HepG2 (cell line): ENCODE measurements around the gene TAF1A. TPM values are rescaled to one million over a fixed set of nuclear protein-coding genes. Genes with fewer than 3 reads are reported as not detected.

Source experiments
- ATAC-seq: fragments of 200-7000 bp; cut with Tn5 transposase; 3 replicates; pipeline ENCODE4 v1.9.1; 2020; ENCODE audit warnings: mild to moderate bottlenecking, moderate library complexity
- BruUV-seq: library from RNA; stranded (reverse); fragments of 400-500 nt; replicated peaks from 2 replicates; lab custom pipeline; 2021; lab: Mats Ljungman, UMichigan
- CTCF ChIA-PET: fragments of 300-600 bp; formaldehyde crosslinking; extraction: SDS; loops from one replicate; lab custom pipeline; 2021; ENCODE audit warnings: low total read pairs, inconsistent platforms, low intra/inter-chr PET ratio; lab: Yijun Ruan, JAX
- POLR2A ChIA-PET: fragments of 350-600 bp; sonication (Branson Sonifier 250); formaldehyde crosslinking; loops from one replicate; lab custom pipeline; 2020; ENCODE audit warnings: antibody characterized with exemption, inconsistent platforms; lab: Yijun Ruan, JAX
- DNase-seq: peaks from one replicate; pipeline ENCODE4 v3.0.0-alpha.2; 2015; ENCODE audit warnings: low spot score
- FAIRE-seq: peaks from 3 replicates; lab custom pipeline; 2011; peaks lifted over from hg19 to GRCh38; lab: Jason Lieb, UNC
- H2AFZ ChIP-seq: one replicate; pipeline ENCODE4 v1.6.1; 2011; ENCODE audit warnings: low read length, inconsistent platforms
- H3K27ac ChIP-seq: fragments of 300-600 bp; 3 replicates; pipeline ENCODE4 v1.8.0; 2011; ENCODE audit warnings: mixed run types, mild to moderate bottlenecking, mixed read lengths, low read length, inconsistent platforms; ENCODE audit not compliant: insufficient read depth; ENCODE audit errors: extremely low read length
- H3K27me3 ChIP-seq, 2 experiments: fragments of 200-600 bp in 1 of 2; 2 replicates in 1 of 2; 3 replicates in 1 of 2; pipeline versions ENCODE4 v1.6.0 to v1.8.0; 2011; ENCODE audit warnings: low read length in 2 of 2, mild to moderate bottlenecking in 2 of 2, moderate library complexity in 2 of 2, inconsistent platforms in 1 of 2; ENCODE audit not compliant: insufficient read depth in 2 of 2, control insufficient read depth in 1 of 2
- H3K36me3 ChIP-seq, 2 experiments: fragments of 200-600 bp in 1 of 2; replicated peaks in 1 of 2; 2 replicates in 1 of 2; 3 replicates in 1 of 2; pipeline versions ENCODE4 v1.5.1 to v1.8.0; 2011; ENCODE audit warnings: low read length in 2 of 2, inconsistent platforms in 1 of 2; ENCODE audit not compliant: insufficient read depth in 2 of 2, control insufficient read depth in 1 of 2
- H3K4me1 ChIP-seq: 2 replicates; pipeline ENCODE4 v1.5.1; 2012; ENCODE audit warnings: low read length, inconsistent platforms; ENCODE audit not compliant: insufficient read depth
- H3K4me2 ChIP-seq: 2 replicates; pipeline ENCODE4 v1.6.0; 2011; ENCODE audit warnings: low read depth, low read length, inconsistent platforms
- H3K4me3 ChIP-seq, 3 experiments: fragments of 200-600 bp in 1 of 3; sonication (generic), shearing (Covaris generic) in 1 of 3; replicated peaks in 1 of 3; 2 replicates each; pipeline ENCODE4 v1.5.1; 2011 to 2016; ENCODE audit warnings: low read length in 3 of 3, inconsistent platforms in 2 of 3, low read depth in 2 of 3, mild to moderate bottlenecking in 2 of 3, control low read depth in 1 of 3, mixed read lengths in 1 of 3; ENCODE audit not compliant: insufficient read depth in 1 of 3
- H3K79me2 ChIP-seq: one replicate; pipeline ENCODE4 v1.6.1; 2011; ENCODE audit warnings: low read length, inconsistent platforms; ENCODE audit not compliant: insufficient read depth
- H3K9ac ChIP-seq: 2 replicates; pipeline ENCODE4 v1.6.0; 2011; ENCODE audit warnings: mild to moderate bottlenecking, low read depth, low read length, inconsistent platforms; ENCODE audit not compliant: insufficient read depth
- H3K9me3 ChIP-seq: 2 replicates; pipeline ENCODE4 v1.5.1; 2012; ENCODE audit warnings: mild to moderate bottlenecking, low read length
- H4K20me1 ChIP-seq: 2 replicates; pipeline ENCODE4 v1.6.0; 2011; ENCODE audit warnings: inconsistent platforms, mild to moderate bottlenecking, low read length, moderate library complexity; ENCODE audit not compliant: insufficient read depth
- CREB3 ChIP-seq: sonication (generic); formaldehyde crosslinking; IDR thresholded peaks from 2 replicates; pipeline ENCODE4 v1.5.0; 2020; ENCODE audit warnings: missing genetic modification reagents
- EHMT2 ChIP-seq: fragments of 200-600 bp; sonication (generic); IDR thresholded peaks from 2 replicates; pipeline ENCODE4 v1.7.0; 2017; ENCODE audit warnings: antibody characterized with exemption, low read depth, low read length, borderline replicate concordance
- HNRNPUL1 ChIP-seq: fragments of 200-400 bp; formaldehyde crosslinking; IDR thresholded peaks from 2 replicates; pipeline ENCODE4 v1.6.1; 2017; ENCODE audit warnings: low read depth, mild to moderate bottlenecking, low read length, moderate library complexity
- IKZF4 ChIP-seq: sonication (generic); formaldehyde crosslinking; IDR thresholded peaks from 2 replicates; pipeline ENCODE4 v1.5.1; 2020; ENCODE audit warnings: borderline replicate concordance, mild to moderate bottlenecking, low read depth, missing genetic modification reagents; ENCODE audit errors: not compliant biosample characterization
- NFATC3 ChIP-seq: sonication (generic); formaldehyde crosslinking; IDR thresholded peaks from 2 replicates; pipeline ENCODE4 v1.5.1; 2020; ENCODE audit warnings: mild to moderate bottlenecking, missing genetic modification reagents
- NR2F6 ChIP-seq, 2 experiments: IDR thresholded peaks; 2 replicates each; pipeline ENCODE4 v1.6.1; 2016; ENCODE audit warnings: antibody characterized with exemption in 1 of 2, mild to moderate bottlenecking in 1 of 2
- POLR2G ChIP-seq: fragments of 200-400 bp; formaldehyde crosslinking; IDR thresholded peaks from 2 replicates; pipeline ENCODE4 v1.6.1; 2018; ENCODE audit warnings: mild to moderate bottlenecking, low read depth, low read length, moderate library complexity
- RARA ChIP-seq: IDR thresholded peaks from 2 replicates; pipeline ENCODE4 v1.6.1; 2016; ENCODE audit warnings: missing genetic modification reagents, missing compliant biosample characterization
- SOX13 ChIP-seq, 3 experiments: fragments of 450-650 bp in 1 of 3; sonication (generic) in 1 of 3; formaldehyde crosslinking in 1 of 3; IDR thresholded peaks in 2 of 3; conservative IDR thresholded peaks in 1 of 3; 2 replicates each; pipeline versions ENCODE4 v1.5.0 to v1.6.1; 2016 to 2020; ENCODE audit warnings: antibody characterized with exemption in 1 of 3, mild to moderate bottlenecking in 1 of 3, missing compliant biosample characterization in 1 of 3, missing genetic modification reagents in 1 of 3, moderate library complexity in 1 of 3
- SOX6 ChIP-seq, 2 experiments: fragments of 450-650 bp in 1 of 2; sonication (generic) in 1 of 2; formaldehyde crosslinking in 1 of 2; IDR thresholded peaks; 2 replicates each; pipeline versions ENCODE4 v1.4.0 to v1.6.1; 2017 to 2020; ENCODE audit warnings: antibody characterized with exemption in 1 of 2, mild to moderate bottlenecking in 1 of 2, missing genetic modification reagents in 1 of 2
- YY1 ChIP-seq: IDR thresholded peaks from 2 replicates; pipeline ENCODE4 v1.6.1; 2011; ENCODE audit warnings: low read length, low read depth, moderate library complexity, mild to moderate bottlenecking; ENCODE audit not compliant: insufficient read depth, insufficient replicate concordance
- ZEB1 ChIP-seq: IDR thresholded peaks from 2 replicates; pipeline ENCODE4 v1.6.1; 2012; ENCODE audit warnings: mild to moderate bottlenecking, low read depth, inconsistent platforms; ENCODE audit not compliant: insufficient replicate concordance
- ZMYM4 ChIP-seq: sonication (generic); formaldehyde crosslinking; IDR thresholded peaks from 2 replicates; pipeline ENCODE4 v1.8.1; 2023; ENCODE audit warnings: mild to moderate bottlenecking, missing genetic modification reagents
- ZNF253 ChIP-seq: sonication (generic); formaldehyde crosslinking; IDR thresholded peaks from 2 replicates; pipeline ENCODE4 v1.8.0; 2022; ENCODE audit warnings: mild to moderate bottlenecking, missing genetic modification reagents, borderline replicate concordance
- ZNF343 ChIP-seq: sonication (generic); formaldehyde crosslinking; IDR thresholded peaks from 2 replicates; pipeline ENCODE4 v1.4.0; 2020; ENCODE audit warnings: mild to moderate bottlenecking, missing genetic modification reagents
- ZNF547 ChIP-seq: sonication (generic); formaldehyde crosslinking; IDR thresholded peaks from 2 replicates; pipeline ENCODE4 v1.5.1; 2020; ENCODE audit warnings: mild to moderate bottlenecking, missing genetic modification reagents
- ZNF580 ChIP-seq: IDR thresholded peaks from 2 replicates; pipeline ENCODE4 v1.6.1; 2016; ENCODE audit warnings: low read depth, borderline replicate concordance
- ZNF740 ChIP-seq: sonication (generic); formaldehyde crosslinking; IDR thresholded peaks from 2 replicates; pipeline ENCODE4 v1.4.0; 2020; ENCODE audit warnings: missing genetic modification reagents
- ZNF781 ChIP-seq: sonication (generic); formaldehyde crosslinking; IDR thresholded peaks from 2 replicates; pipeline ENCODE4 v1.5.1; 2020; ENCODE audit warnings: borderline replicate concordance, mild to moderate bottlenecking, missing genetic modification reagents; ENCODE audit errors: not compliant biosample characterization
- WGBS: methylation state at CpG from one replicate; pipeline ENCODE4 v1.1.6; 2017; ENCODE audit warnings: low lambda C conversion rate; 5-methylcytosine and 5-hydroxymethylcytosine counted together
- in situ Hi-C: cut with HindIII; loops from 2 replicates; pipeline ENCODE4 v1.10.0; 2017; ENCODE audit warnings: low pct_unique_long_range_greater_than_20kb; ENCODE audit not compliant: extremely low pct_ligation_motif_present
- intact Hi-C: fragments of 100-400 bp; cut with micrococcal nuclease; formaldehyde crosslinking; loops from one replicate; pipeline ENCODE4 v1.10.0; 2022; ENCODE audit not compliant: unreplicated experiment
- polyA plus RNA-seq, 8 experiments: library from polyadenylated mRNA; depleted of rRNA in 3 of 8; stranded (reverse) in 7 of 8; unstranded in 1 of 8; fragments of >200 nt; fragmentation: Illumina TruSeq in 4 of 8; extraction: Trizol in 4 of 8; gene quantifications; 2 replicates each; pipeline versions ENCODE4 v1.2.1 to v1.2.3, GENCODE V29; 2011 to 2016; ENCODE audit warnings: low read depth in 4 of 8, missing spikeins in 1 of 8, mixed read lengths in 1 of 8; ENCODE audit not compliant: insufficient read depth in 1 of 8
- total RNA-seq, 5 experiments: library from RNA; depleted of rRNA; stranded (reverse); fragments of >200 nt; fragmentation: Illumina TruSeq; extraction: Trizol; gene quantifications; 2 replicates each; pipeline ENCODE4 v1.2.3, GENCODE V29; 2016; ENCODE audit warnings: low read depth in 1 of 5

The TAF1A gene
- total and polyA plus RNA-seq, 2 of the 13 experiments (the other 11 are each of a cell fraction or from before 2014, with no cell fraction given): 3.3 to 10.7 TPM

GRCh38 chr1:222582099-222582774 lies 7.5 kb downstream of the TAF1A start (continued):
- no peak for TF ChIP-seq ZNF547 (CRISPR knock-in tag)
- TF ChIP-seq YY1: no peak
- no peak for TF ChIP-seq SOX6 (IDR thresholded peaks at IDR 0.05)
- TF ChIP-seq SOX6 (CRISPR knock-in tag; IDR thresholded peaks at IDR 0.05): no peak
- TF ChIP-seq ZNF580 (CRISPR knock-in tag): no peak
- TF ChIP-seq NFATC3: no peak
- TF ChIP-seq ZNF740: no peak
- no peak for TF ChIP-seq ZNF343
- no peak for TF ChIP-seq ZMYM4 (CRISPR knock-in tag)
- TF ChIP-seq ZNF253 (CRISPR knock-in tag): no peak
- TF ChIP-seq ZEB1: no peak
- TF ChIP-seq, all 625 proteins: peak for 0

- Histone ChIP-seq H3K27ac (no peak overlapping the region), H3K79me2 (no peaks in the 10 kb centered on the region), H4K20me1 (no peaks in the 10 kb centered on the region), H3K4me2 (no peak overlapping the region), H3K36me3 (peaks cover 0 to 62% of the 10 kb centered on the region in 2 experiments; a peak in 3 of 5 replicates), H3K4me1 (no peaks in the 10 kb centered on the region), H3K9ac (no peak overlapping the region), H3K27me3 (no peaks in the 10 kb centered on the region), H2AFZ (no peak overlapping the region), H3K9me3 (no peaks in the 10 kb centered on the region), H3K4me3 (no peak overlapping the region)
- ChIA-PET CTCF (no interaction called here), POLR2A (no interaction called here)
- intact Hi-C loops: no loop called here
- FAIRE-seq: no peak
- 97% methylated on average over 3 of the region's 3 CpGs for WGBS
- in situ Hi-C loops: no loop called here
- no TSS peak for BruUV-seq
- ATAC-seq: no peak
- DNase-seq: no peak
- TF ChIP-seq NR2F6 (IDR thresholded peaks at IDR 0.05): no peak
- no peak for TF ChIP-seq NR2F6 (CRISPR knock-in tag; IDR thresholded peaks at IDR 0.05)
- no peak for TF ChIP-seq EHMT2
- TF ChIP-seq HNRNPUL1: no peak
- TF ChIP-seq POLR2G: no peak
- TF ChIP-seq RARA: no peak
- no peak for TF ChIP-seq CREB3 (CRISPR knock-in tag)
- TF ChIP-seq SOX13 (IDR thresholded peaks at IDR 0.05): no peak
- no peak for TF ChIP-seq SOX13 (CRISPR knock-in tag; conservative IDR thresholded peaks at IDR 0.05 in 1 of 2, IDR thresholded peaks at IDR 0.05 in 1 of 2)
- TF ChIP-seq IKZF4 (CRISPR knock-in tag): no peak
- no peak for TF ChIP-seq ZNF781 (CRISPR knock-in tag)
Measured at GRCh38 chr1:222579316-222579715, 10.4 kb downstream of the TAF1A start.
